Left ventricle myocardium inferior (tissue), 1 donor: Measurements from ENCODE around the gene UTRN. TPM values are rescaled to one million over a fixed set of nuclear protein-coding genes. Genes with fewer than 3 reads are reported as not detected.
A peak's percentile ranks its signal among the peaks of the same experiment; 100 is the strongest.

Experiments
- DNase-seq: peaks from one replicate; pipeline ENCODE4 v3.0.0-alpha.2; 2020
- H3K27ac ChIP-seq: fragments of 200-600 bp; replicated peaks from 2 replicates; pipeline ENCODE4 v1.8.0; 2021
- H3K27me3 ChIP-seq: fragments of 200-600 bp; 2 replicates; pipeline ENCODE4 v1.8.0; 2021; ENCODE audit warnings: low read depth
- H3K36me3 ChIP-seq: fragments of 200-600 bp; 2 replicates; pipeline ENCODE4 v1.8.0; 2021
- H3K4me1 ChIP-seq: fragments of 200-600 bp; 2 replicates; pipeline ENCODE4 v1.8.0; 2021
- H3K4me3 ChIP-seq: fragments of 200-600 bp; 2 replicates; pipeline ENCODE4 v1.8.0; 2021; ENCODE audit warnings: mild to moderate bottlenecking, moderate library complexity
- H3K9me3 ChIP-seq: fragments of 200-600 bp; replicated peaks from 2 replicates; pipeline ENCODE4 v1.8.0; 2021
- intact Hi-C: fragments of 100-400 bp; cut with micrococcal nuclease; formaldehyde crosslinking; loops from one replicate; pipeline ENCODE4 v1.11.0; 2022
- total RNA-seq: library from RNA; stranded (reverse); fragmentation: NEBNext Ultra II Directional; extraction: Animal tissue kit (Norgen Biotek cat#: 25700); gene quantifications from one replicate; pipeline ENCODE4 v1.2.1, GENCODE V29; 2021
- TF ChIP-seq, protein P1 (sequence below): fragments of 200-600 bp; IDR thresholded peaks from 2 replicates; pipeline ENCODE4 v1.8.0; 2021; ENCODE audit warnings: antibody characterized with exemption, mild to moderate bottlenecking, borderline replicate concordance
- donor health status: DM: no; HTN: yes; CAD: no; lungs with severe emphysema.

Gene UTRN
- total RNA-seq, 1 donor from 2014 or later = 68.3 TPM

DNA sequence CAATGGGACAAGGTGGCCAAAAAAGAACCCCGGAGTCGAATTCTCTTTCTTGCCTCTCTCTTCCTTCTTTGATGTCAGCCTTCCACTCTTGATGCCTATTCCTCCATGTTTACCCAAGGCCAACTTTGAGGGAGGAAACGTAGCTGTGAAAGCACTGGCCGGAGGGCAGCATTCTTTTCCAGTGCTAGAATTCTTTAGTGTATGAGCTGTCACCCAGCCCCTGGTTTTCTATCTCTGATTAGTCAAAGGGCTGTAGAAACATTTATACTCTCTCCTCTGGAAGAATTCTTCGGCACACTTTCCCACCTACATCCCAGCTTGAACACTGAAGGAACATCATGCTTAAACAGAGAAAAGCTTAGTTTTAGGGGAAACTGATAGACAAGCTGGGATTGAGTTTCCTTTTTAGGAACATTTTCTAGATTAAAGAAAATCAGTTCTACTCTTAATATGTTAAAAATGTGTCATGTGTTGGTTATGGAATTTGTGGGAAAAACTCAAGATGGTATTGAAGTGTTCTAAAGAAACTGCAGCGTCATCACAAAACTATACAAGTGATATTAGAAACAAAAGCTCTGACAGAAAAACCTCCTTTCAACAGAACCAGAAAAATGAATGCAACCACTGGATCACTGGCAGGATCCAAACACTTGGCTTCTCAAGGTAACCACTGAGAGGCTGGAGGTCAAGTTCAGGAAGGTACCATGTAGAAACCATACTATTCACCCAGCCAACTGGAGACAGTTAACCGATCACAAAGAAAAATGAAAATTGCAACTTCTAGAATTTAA, 20.7 kb upstream of the UTRN start:
- intact Hi-C loops = no loop called here
- no peaks in the 10 kb centered on the region for H3K27me3 ChIP-seq
- peaks cover 35% of the 10 kb centered on the region for H3K4me1 ChIP-seq
- no peaks in the 10 kb centered on the region for H3K36me3 ChIP-seq
- TF ChIP-seq, protein P1, sequence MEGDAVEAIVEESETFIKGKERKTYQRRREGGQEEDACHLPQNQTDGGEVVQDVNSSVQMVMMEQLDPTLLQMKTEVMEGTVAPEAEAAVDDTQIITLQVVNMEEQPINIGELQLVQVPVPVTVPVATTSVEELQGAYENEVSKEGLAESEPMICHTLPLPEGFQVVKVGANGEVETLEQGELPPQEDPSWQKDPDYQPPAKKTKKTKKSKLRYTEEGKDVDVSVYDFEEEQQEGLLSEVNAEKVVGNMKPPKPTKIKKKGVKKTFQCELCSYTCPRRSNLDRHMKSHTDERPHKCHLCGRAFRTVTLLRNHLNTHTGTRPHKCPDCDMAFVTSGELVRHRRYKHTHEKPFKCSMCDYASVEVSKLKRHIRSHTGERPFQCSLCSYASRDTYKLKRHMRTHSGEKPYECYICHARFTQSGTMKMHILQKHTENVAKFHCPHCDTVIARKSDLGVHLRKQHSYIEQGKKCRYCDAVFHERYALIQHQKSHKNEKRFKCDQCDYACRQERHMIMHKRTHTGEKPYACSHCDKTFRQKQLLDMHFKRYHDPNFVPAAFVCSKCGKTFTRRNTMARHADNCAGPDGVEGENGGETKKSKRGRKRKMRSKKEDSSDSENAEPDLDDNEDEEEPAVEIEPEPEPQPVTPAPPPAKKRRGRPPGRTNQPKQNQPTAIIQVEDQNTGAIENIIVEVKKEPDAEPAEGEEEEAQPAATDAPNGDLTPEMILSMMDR = no peak
- no peak for DNase-seq
- H3K27ac ChIP-seq = peak overlapping the region; percentile 89
- peaks cover 7% of the 10 kb centered on the region for H3K9me3 ChIP-seq
- no peak overlapping the region for H3K4me3 ChIP-seq

DNA sequence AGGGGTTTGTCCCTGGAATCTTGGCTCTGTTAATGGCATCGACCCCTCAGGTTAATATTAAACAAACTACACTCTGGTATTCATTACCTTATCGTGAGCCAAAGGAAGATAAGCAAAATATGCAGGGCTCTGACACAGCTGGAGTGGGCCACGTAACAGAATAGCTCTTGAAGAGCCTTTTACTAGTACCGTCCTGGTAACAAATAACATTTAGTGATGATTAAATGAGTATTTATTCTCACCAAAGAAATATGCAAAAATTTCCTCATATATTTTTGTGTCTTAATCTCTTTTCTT, 20.1 kb upstream of the UTRN start:
- H3K36me3 ChIP-seq = no peaks in the 10 kb centered on the region
- no peak for DNase-seq
- peaks cover 7% of the 10 kb centered on the region for H3K9me3 ChIP-seq
- H3K4me3 ChIP-seq = no peak overlapping the region
- intact Hi-C loops = no loop called here
- TF ChIP-seq, protein P1 = no peak
- no peaks in the 10 kb centered on the region for H3K27me3 ChIP-seq
- peak overlapping the region; percentile 89 for H3K27ac ChIP-seq
- peaks cover 36% of the 10 kb centered on the region for H3K4me1 ChIP-seq

DNA sequence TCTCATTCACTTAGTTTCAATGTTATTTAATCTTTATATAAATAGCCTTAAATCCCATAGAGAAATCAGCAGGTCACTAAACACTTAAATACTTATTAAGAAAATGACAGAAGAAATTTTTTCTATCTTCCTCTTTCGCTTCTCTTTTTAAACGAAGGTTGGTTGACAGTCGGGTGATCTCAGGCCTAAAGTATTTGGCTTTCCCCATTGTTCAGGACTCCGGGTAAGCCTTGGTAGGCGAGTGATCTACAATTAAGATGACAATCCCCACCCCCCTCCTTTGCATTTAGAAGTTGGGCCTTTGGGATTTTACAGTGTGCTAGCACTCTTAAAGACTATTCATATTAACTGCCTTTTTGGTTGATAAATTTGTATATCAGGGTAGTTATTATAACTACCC, 19.7 kb upstream of the UTRN start:
- H3K27ac ChIP-seq = peak overlapping the region; percentile 89
- no peaks in the 10 kb centered on the region for H3K27me3 ChIP-seq
- TF ChIP-seq, protein P1 = no peak
- intact Hi-C loops = no loop called here
- no peaks in the 10 kb centered on the region for H3K36me3 ChIP-seq
- H3K9me3 ChIP-seq = peaks cover 9% of the 10 kb centered on the region
- peaks cover 36% of the 10 kb centered on the region for H3K4me1 ChIP-seq
- no peak for DNase-seq
- H3K4me3 ChIP-seq = no peak overlapping the region

DNA sequence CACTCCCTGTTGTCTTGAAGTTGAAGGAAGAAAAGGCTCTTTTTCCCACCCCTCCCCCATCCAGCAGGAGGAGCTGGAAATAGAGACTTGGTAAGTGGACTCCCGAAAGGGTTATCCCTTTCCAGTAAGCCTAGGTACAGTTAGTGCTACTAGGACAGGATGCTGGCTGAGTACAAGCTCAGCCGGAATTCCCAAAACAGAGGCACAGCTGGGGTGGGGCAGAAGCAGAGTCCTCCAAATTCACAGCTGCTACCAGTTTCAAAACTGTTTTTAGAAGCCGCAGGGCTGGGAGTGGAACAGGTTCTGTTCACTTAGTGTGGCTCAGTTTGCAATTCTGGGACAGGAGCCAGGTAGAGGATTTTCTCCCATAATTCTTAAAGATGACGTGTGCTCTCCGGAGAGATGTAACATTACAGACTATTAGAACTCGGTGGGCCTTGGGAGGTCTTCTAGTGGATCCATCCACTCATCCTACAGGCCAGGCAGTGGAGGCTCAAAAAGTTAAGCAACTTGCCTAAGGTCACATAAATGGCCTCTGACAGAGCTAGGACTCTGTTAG, 19.0 kb upstream of the UTRN start:
- Histone ChIP-seq H3K9me3 (peaks cover 17% of the 10 kb centered on the region), H3K4me3 (peak overlapping the region; percentile 39), H3K27ac (peak overlapping the region; percentile 89), H3K4me1 (peaks cover 36% of the 10 kb centered on the region), H3K36me3 (no peaks in the 10 kb centered on the region), H3K27me3 (no peaks in the 10 kb centered on the region)
- intact Hi-C loops = no loop called here
- peak; percentile 69 for DNase-seq
- TF ChIP-seq, protein P1 = no peak

DNA sequence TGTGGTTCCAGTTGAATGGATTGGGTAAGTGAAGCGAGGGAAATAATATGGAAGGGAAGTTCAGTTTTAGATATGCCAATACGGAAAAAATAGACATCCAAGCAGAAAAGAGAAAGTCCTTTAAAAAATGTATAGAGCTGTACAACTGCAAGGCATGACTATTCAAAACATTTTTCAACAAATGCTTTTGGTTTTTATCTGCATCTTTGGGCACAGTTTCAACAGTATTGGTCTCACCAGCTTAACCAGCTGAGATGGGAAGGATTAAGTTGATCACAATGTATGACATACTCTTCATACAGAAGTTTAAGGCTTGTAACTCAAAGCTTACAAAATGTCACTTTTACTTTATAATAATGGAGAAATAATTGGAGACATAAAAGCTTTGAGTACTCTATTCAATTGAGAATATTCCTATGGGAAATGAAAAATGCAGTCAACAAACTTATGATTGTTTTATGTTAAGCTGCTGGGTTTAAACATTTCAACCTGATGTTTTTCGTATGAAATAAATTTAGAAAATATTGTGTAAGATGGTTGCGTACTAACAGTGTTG, 16.3 kb upstream of the UTRN start:
- Histone ChIP-seq H3K36me3 (no peaks in the 10 kb centered on the region), H3K27me3 (no peaks in the 10 kb centered on the region), H3K4me3 (no peak overlapping the region), H3K4me1 (peaks cover 36% of the 10 kb centered on the region), H3K27ac (peak overlapping the region; percentile 51), H3K9me3 (peaks cover 15% of the 10 kb centered on the region)
- DNase-seq = no peak
- intact Hi-C loops = no loop called here
- TF ChIP-seq, protein P1 = no peak
